ENCODE data around the gene POP4. TPM values are rescaled to one million over a fixed set of nuclear protein-coding genes. Genes with fewer than 3 reads are reported as not detected.
A peak's percentile ranks its signal among the peaks of the same experiment; 100 is the strongest.

The POP4 gene
- total RNA-seq, 2 experiments from 2014 or later: 79.9 to 80.3 TPM

DNA sequence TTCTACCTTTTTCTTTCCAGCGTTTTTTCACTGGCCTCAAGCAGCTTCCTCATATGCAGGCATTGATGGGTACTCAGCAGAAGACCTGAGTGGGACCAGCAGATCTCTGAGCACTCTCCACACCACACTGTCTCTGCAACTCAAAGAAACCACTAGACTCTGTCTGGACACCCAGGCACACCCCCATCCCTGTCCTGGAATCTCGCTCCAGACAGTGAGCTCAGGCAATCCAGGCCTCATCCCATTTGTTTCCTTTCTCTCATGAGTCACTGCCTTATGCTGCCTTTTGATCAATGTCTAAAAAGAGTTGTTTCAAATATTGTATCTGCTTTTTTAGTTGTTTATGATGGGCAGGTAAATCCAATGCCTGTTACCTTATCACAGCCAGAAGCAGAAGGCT, 19.7 kb upstream of the POP4 start:
- H3K27ac Mint-ChIP-seq: no peak overlapping the region
- H3K27me3 Mint-ChIP-seq: peaks cover 24% of the 10 kb centered on the region
- H3K9me3 Mint-ChIP-seq: peaks cover 2% of the 10 kb centered on the region
- POLR2A ChIA-PET: interaction anchor here (4.4 kb wide), 1 partner anchor 20 kb away, joined by 34 read pairs; the partner anchor contains the start of gene POP4
- DNase-seq (no peak), ATAC-seq (ENCODE audit: low read depth) (no peak)
- no peak overlapping the region for H3K4me3 Mint-ChIP-seq
- peaks cover 20% of the 10 kb centered on the region for H3K4me1 Mint-ChIP-seq
- H3K36me3 Mint-ChIP-seq: no peaks in the 10 kb centered on the region

DNA sequence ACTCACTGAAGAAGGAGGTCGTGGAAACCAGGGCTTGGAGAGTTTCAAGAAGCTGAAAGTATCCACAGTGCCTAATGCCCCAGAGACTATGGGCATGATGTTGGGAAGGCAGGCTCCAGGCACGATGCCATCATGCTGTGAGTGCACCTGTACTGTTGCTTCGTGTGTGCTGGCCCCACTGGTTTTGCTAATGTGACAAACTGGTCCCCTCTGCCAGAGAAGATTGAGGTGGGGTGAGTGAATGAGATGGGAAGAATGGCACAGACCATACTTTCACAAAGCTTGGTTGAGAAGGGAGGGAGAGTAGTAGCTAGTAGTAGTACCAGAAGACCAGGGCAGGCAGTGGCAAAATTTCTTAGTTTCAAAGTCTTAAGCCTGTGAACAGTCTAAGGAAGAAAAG, 19.0 kb upstream of the POP4 start:
- H3K36me3 Mint-ChIP-seq: no peaks in the 10 kb centered on the region
- H3K4me3 Mint-ChIP-seq: peak overlapping the region; percentile 25
- ATAC-seq (ENCODE audit: low read depth) (no peak), DNase-seq (no peak)
- H3K9me3 Mint-ChIP-seq: no peaks in the 10 kb centered on the region
- H3K4me1 Mint-ChIP-seq: peaks cover 20% of the 10 kb centered on the region
- H3K27me3 Mint-ChIP-seq: peaks cover 21% of the 10 kb centered on the region
- POLR2A ChIA-PET: interaction anchor here (1.4 to 4.4 kb wide), 3 partner anchors 19 to 355 kb away, joined by 3 to 34 read pairs (median 6); partner anchors contain the start of genes C19orf12, POP4 and URI1
- peak overlapping the region; percentile 44 for H3K27ac Mint-ChIP-seq

DNA sequence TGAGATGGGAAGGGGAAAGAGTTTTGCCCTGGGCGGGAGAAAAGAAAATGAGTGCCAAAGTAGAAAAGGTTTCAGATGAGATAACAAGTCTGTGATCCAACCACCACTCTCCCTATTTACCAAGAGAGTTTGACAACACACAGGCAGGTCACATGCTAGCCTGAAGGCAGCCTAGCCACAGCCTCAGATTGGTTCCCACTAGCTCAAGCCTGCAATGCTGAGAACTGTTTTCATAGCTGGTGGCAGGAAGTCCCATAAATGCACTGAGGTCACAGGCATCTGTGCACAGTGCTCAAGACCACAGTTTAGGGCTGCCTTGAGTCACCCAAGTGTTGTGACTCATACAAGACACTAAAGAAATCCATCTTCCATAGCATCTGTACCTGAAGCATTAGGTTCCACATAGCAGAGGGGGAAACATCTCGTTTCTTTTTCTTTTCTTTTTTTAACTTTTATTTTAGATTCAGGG, 18.5 kb upstream of the POP4 start:
- H3K4me1 Mint-ChIP-seq: peaks cover 20% of the 10 kb centered on the region
- peak overlapping the region; percentile 25 for H3K4me3 Mint-ChIP-seq
- peak; percentile 100 for ATAC-seq (ENCODE audit: low read depth)
- DNase-seq: peak; percentile 51
- H3K27me3 Mint-ChIP-seq: peaks cover 22% of the 10 kb centered on the region
- POLR2A ChIA-PET: interaction anchor here (1.4 to 4.4 kb wide), 3 partner anchors 19 to 354 kb away, joined by 3 to 34 read pairs (median 6); partner anchors contain the start of genes C19orf12, POP4 and URI1
- H3K27ac Mint-ChIP-seq: peak overlapping the region; percentile 44
- H3K9me3 Mint-ChIP-seq: no peaks in the 10 kb centered on the region
- H3K36me3 Mint-ChIP-seq: no peaks in the 10 kb centered on the region

DNA sequence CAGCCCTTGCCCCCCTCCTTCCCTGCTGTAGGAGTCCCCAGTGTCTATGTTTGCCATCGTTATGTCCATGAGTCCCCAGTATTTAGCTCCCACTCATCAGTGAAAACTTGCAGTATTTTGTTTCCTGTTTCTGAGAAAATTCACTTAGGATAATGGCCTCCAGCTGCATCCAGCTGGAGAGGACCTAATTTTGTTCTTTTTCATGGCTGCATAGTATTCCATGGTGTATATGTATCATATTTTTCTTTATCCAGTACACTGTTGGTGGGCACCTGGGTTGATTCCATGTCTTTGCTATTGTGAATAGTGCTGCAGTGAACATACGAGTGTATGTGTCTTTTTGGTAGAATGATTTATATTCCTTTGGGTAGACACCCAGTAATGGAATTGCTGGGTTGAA, 18.0 kb upstream of the POP4 start:
- Mint-ChIP-seq H3K27me3 (peaks cover 26% of the 10 kb centered on the region), H3K9me3 (no peaks in the 10 kb centered on the region), H3K4me1 (peaks cover 20% of the 10 kb centered on the region), H3K4me3 (no peak overlapping the region), H3K36me3 (no peaks in the 10 kb centered on the region), H3K27ac (no peak overlapping the region)
- DNase-seq (no peak), ATAC-seq (ENCODE audit: low read depth) (no peak)
- POLR2A ChIA-PET: interaction anchor here (1.4 to 4.4 kb wide), 3 partner anchors 18 to 354 kb away, joined by 3 to 34 read pairs (median 6); partner anchors contain the start of genes C19orf12, POP4 and URI1

GRCh38 chr19:29590278-29590677, 15.8 kb upstream of the POP4 start:
- peaks cover 12% of the 10 kb centered on the region for H3K27me3 Mint-ChIP-seq
- no peak overlapping the region for H3K4me3 Mint-ChIP-seq
- DNase-seq: no peak
- H3K9me3 Mint-ChIP-seq: no peaks in the 10 kb centered on the region
- no peak overlapping the region for H3K27ac Mint-ChIP-seq
- no peaks in the 10 kb centered on the region for H3K36me3 Mint-ChIP-seq
- POLR2A ChIA-PET: interaction anchor here (4.4 kb wide), 1 partner anchor 16 kb away, joined by 34 read pairs; the partner anchor contains the start of gene POP4
- peaks cover 15% of the 10 kb centered on the region for H3K4me1 Mint-ChIP-seq
- no peak for ATAC-seq (ENCODE audit: low read depth)

DNA sequence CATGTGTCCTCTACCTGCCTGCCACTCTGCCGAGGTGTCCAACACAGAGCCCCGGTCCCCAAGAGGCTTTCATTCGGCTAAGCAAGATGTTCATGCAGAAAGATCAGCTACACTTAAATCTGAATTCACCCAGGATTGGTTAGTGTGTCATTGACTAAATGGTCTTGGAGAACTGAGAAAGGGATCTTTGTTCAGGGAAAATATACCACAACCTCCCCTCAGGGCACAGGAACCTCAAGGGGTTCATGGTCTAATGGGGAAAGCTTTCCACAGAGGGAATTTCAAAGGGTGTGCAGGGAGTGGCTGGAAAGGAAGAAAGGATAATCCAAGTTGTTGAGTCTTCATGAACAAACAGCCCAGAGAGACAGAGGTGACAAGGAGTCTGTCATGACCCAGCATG, 14.4 kb upstream of the POP4 start:
- DNase-seq (no peak), ATAC-seq (ENCODE audit: low read depth) (no peak)
- Mint-ChIP-seq H3K4me1 (peaks cover 15% of the 10 kb centered on the region), H3K4me3 (no peak overlapping the region), H3K36me3 (no peaks in the 10 kb centered on the region), H3K9me3 (no peaks in the 10 kb centered on the region), H3K27ac (no peak overlapping the region), H3K27me3 (peaks cover 13% of the 10 kb centered on the region)
- POLR2A ChIA-PET: no interaction called here

DNA sequence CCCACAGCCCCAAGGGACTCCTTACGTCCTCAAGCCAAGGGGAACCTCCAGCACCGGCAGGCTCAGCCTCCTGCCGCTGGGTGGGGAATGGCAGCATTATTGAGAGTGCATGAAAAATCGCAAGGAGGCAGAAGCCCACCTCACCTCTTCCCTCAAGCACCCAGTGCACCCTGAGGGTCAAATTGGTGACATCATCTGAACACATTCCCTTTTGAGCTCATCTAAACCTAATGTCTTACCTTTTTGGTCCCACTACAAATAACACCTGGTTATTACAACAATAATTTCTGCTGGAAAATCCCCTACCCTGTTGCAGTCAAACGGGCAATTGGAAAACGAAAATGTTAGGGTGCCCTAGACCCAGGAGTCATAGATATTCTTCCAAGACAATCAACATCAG, 12.2 kb upstream of the POP4 start:
- H3K27me3 Mint-ChIP-seq: peaks cover 22% of the 10 kb centered on the region
- DNase-seq (no peak), ATAC-seq (ENCODE audit: low read depth) (no peak)
- no peak overlapping the region for H3K4me3 Mint-ChIP-seq
- H3K9me3 Mint-ChIP-seq: no peaks in the 10 kb centered on the region
- H3K4me1 Mint-ChIP-seq: no peaks in the 10 kb centered on the region
- no peaks in the 10 kb centered on the region for H3K36me3 Mint-ChIP-seq
- no peak overlapping the region for H3K27ac Mint-ChIP-seq
- POLR2A ChIA-PET: interaction anchor here (1.7 kb wide), 1 partner anchor 12 kb away, joined by 5 read pairs; the partner anchor contains the start of gene POP4

DNA sequence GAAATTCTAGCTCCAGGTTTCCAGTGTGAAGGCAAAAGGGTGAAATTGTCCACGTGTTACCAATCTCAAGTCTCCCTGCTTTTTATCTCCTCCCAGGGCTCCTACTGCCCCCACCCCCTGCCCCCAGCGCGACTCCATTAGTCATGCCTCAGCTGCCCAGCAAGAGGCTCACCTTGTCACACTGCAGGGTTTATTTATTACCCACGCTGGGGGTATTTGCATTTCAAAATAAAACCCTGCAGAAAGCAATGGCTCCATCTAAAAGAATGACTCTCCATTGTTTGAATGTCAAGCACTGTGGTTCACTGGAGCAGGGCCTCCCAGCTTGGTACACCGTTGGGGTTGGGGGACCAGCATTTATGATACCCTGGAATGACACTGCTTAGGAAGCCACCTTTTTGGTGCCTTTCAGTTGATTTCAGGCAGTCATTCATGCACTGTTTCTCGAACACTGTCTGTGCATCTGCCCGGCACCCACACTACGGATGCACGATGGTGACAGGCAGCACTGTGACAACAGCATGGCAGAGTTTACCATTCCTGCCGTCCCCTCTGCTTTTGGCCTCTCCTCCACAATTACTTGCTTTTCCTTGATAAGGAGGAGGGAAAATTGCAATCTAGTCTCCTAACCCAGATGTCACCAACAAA, 9.9 kb upstream of the POP4 start:
- no peaks in the 10 kb centered on the region for H3K36me3 Mint-ChIP-seq
- POLR2A ChIA-PET: interaction anchor here (1.2 kb wide), 1 partner anchor 10 kb away, joined by 3 read pairs; the partner anchor contains the start of gene POP4
- ATAC-seq (ENCODE audit: low read depth) (no peak), DNase-seq (no peak)
- no peaks in the 10 kb centered on the region for H3K9me3 Mint-ChIP-seq
- no peak overlapping the region for H3K4me3 Mint-ChIP-seq
- H3K4me1 Mint-ChIP-seq: no peaks in the 10 kb centered on the region
- no peak overlapping the region for H3K27ac Mint-ChIP-seq
- H3K27me3 Mint-ChIP-seq: peaks cover 24% of the 10 kb centered on the region

GRCh38 chr19:29596885-29597525, 9.1 kb upstream of the POP4 start:
- Mint-ChIP-seq H3K9me3 (no peaks in the 10 kb centered on the region), H3K27ac (no peak overlapping the region), H3K4me1 (no peaks in the 10 kb centered on the region), H3K36me3 (no peaks in the 10 kb centered on the region), H3K4me3 (no peak overlapping the region), H3K27me3 (peaks cover 24% of the 10 kb centered on the region)
- no peak for ATAC-seq (ENCODE audit: low read depth)
- no peak for DNase-seq
- POLR2A ChIA-PET: interaction anchor here (0.7 kb wide), 1 partner anchor 9 kb away, joined by 3 read pairs; the partner anchor contains the start of gene POP4

DNA sequence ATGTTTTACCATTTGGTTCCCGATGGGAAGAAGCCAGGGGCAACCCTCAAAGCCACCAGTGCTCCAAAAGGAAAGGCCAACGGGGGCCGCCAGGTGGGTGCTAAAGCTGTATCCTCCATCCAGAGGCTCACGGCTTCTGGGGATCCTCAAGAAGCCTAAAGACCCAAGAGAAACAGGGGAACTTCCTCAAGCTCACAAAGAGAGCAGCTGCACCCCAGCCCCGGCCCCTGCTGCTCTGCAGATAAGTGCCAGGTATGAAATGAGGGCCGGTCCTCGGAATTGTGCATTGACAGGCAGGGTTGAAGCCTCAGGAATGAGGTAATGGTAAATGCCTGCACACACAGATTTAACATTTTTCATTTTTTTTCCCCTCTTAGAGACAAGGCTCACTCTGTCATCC, 8.0 kb upstream of the POP4 start:
- Mint-ChIP-seq H3K9me3 (no peaks in the 10 kb centered on the region), H3K4me1 (no peaks in the 10 kb centered on the region), H3K4me3 (no peak overlapping the region), H3K36me3 (no peaks in the 10 kb centered on the region), H3K27ac (no peak overlapping the region), H3K27me3 (peaks cover 17% of the 10 kb centered on the region)
- DNase-seq: no peak
- POLR2A ChIA-PET: no interaction called here
- ATAC-seq (ENCODE audit: low read depth): no peak

DNA sequence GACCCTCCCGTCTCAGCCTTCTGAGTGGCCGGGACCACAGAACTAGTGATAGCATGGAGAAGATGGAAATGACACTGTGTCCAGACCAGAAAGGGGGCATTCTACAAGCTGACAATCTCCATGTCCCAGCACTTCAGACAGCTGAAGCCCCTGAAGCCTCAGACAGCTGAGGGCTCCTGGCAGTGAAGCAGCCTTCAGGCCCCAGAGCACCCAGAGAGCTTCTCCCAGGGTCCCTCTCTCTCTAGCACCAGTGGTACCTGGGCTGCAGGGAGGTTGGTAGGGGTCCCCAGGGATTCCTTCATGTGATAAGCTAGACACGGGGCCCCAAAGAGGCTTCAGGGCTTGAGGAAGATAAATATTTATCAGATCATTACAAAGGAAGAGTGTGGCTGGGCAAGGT, 7.6 kb upstream of the POP4 start:
- DNase-seq (no peak), ATAC-seq (ENCODE audit: low read depth) (no peak)
- Mint-ChIP-seq H3K4me3 (no peak overlapping the region), H3K27ac (no peak overlapping the region), H3K9me3 (no peaks in the 10 kb centered on the region), H3K27me3 (peaks cover 17% of the 10 kb centered on the region), H3K4me1 (no peaks in the 10 kb centered on the region), H3K36me3 (no peaks in the 10 kb centered on the region)
- POLR2A ChIA-PET: no interaction called here

DNA sequence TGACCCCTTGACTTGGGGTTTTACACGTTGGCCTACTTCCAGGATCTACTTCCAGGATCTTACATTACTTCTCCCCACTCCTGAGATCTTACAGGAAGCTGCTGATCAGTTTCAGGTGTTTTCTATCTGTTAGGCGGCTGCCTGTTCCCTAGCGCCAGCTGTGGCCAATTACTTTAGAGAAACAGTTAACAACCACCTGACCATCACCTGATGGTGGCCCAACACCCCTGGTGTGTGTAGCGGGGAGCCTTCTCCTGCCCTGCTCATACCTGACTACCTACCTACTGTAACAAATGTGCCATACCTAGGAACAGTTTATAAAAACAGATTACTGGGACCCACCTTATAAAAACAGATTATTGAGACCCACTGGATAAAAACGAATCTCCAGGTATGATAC, 2.8 kb upstream of the POP4 start:
- no peak overlapping the region for H3K4me3 Mint-ChIP-seq
- no peaks in the 10 kb centered on the region for H3K36me3 Mint-ChIP-seq
- no peak overlapping the region for H3K27ac Mint-ChIP-seq

GRCh38 chr19:29606420-29606747, 301 bp downstream of the POP4 start:
- POLR2A ChIA-PET: interaction anchor here (0.6 to 3.9 kb wide), 37 partner anchors 8 to 1813 kb away, joined by 3 to 96 read pairs (median 7); partner anchors contain the start of genes C19orf12, CCNE1, PLEKHF1 and UQCRFS1
- Mint-ChIP-seq H3K36me3 (peaks cover 5% of the 10 kb centered on the region), H3K9me3 (no peaks in the 10 kb centered on the region), H3K27ac (peak overlapping the region; percentile 100), H3K27me3 (no peaks in the 10 kb centered on the region), H3K4me1 (peaks cover 21% of the 10 kb centered on the region), H3K4me3 (peak overlapping the region; percentile 100)
- peak; percentile 17 for ATAC-seq (ENCODE audit: low read depth)
- DNase-seq: no peak

More for the DNA sequence above, 2.8 kb upstream of the POP4 start:
- H3K27me3 Mint-ChIP-seq: peaks cover 4% of the 10 kb centered on the region
- H3K9me3 Mint-ChIP-seq: no peaks in the 10 kb centered on the region
- DNase-seq: no peak
- POLR2A ChIA-PET: no interaction called here
- ATAC-seq (ENCODE audit: low read depth): no peak
- peaks cover 14% of the 10 kb centered on the region for H3K4me1 Mint-ChIP-seq

All from activated naive CD8-positive, alpha-beta T cell treated with anti-CD3 and anti-CD28 coated beads, Interleukin-2, amount 10 ng/mL, durations not matched to agents 7 days and 5 days (primary cell).